Esophagus muscularis mucosa (tissue), 4 donors: ENCODE measurements around the gene CTDSPL2. TPM values are rescaled to one million over a fixed set of nuclear protein-coding genes. Genes with fewer than 3 reads are reported as not detected.
"Not testable (repeated sequence)": the region's sequence is repeated elsewhere in the genome, so short reads cannot be mapped to it uniquely, and the experiment has no call there.

Experiments
- DNase-seq: peaks from one replicate; pipeline ENCODE4 v3.0.0-alpha.2; 2017; ENCODE audit errors: extremely low spot score
- H3K27ac ChIP-seq, 4 donors: fragments of 200-600 bp; sonication (generic); replicated peaks in 1 of 4; 1 replicate in 3 of 4; 2 replicates in 1 of 4; pipeline ENCODE4 v1.5.1; 2016 to 2019; ENCODE audit warnings: mild to moderate bottlenecking in 1 of 4
- H3K27me3 ChIP-seq, 4 donors: fragments of 200-600 bp; sonication (generic); one replicate each; pipeline versions ENCODE4 v1.5.1 to v1.6.0; 2016 to 2019
- H3K36me3 ChIP-seq, 4 donors: fragments of 200-600 bp; sonication (generic); one replicate each; pipeline ENCODE4 v1.5.1; 2016 to 2019
- H3K4me1 ChIP-seq, 4 donors: fragments of 200-600 bp; sonication (generic); one replicate each; pipeline ENCODE4 v1.5.1; 2016 to 2019
- H3K4me3 ChIP-seq, 4 donors: fragments of 200-600 bp; sonication (generic); 1 replicate in 2 of 4; 2 replicates in 2 of 4; pipeline ENCODE4 v1.5.1; 2016 to 2019; ENCODE audit warnings: mild to moderate bottlenecking in 4 of 4, moderate library complexity in 1 of 4
- H3K9me3 ChIP-seq, 4 donors: fragments of 200-600 bp; sonication (generic); 1 replicate in 3 of 4; 2 replicates in 1 of 4; pipeline ENCODE4 v1.5.1; 2016 to 2019
- EP300 ChIP-seq: sonication (generic); formaldehyde crosslinking; IDR thresholded peaks from one replicate; pipeline ENCODE4 v1.6.1; 2017; ENCODE audit warnings: antibody characterized with exemption
- POLR2A ChIP-seq: fragments of 450-650 bp; IDR thresholded peaks from one replicate; pipeline ENCODE4 v1.6.1; 2017; ENCODE audit warnings: antibody characterized with exemption, moderate library complexity, mild to moderate bottlenecking, low read depth
- POLR2AphosphoS5 ChIP-seq, 2 donors: sonication (generic); formaldehyde crosslinking; IDR thresholded peaks; one replicate each; pipeline ENCODE4 v1.6.1; 2017; ENCODE audit warnings: antibody characterized with exemption in 2 of 2
- WGBS: methylation state at CpG from one replicate; pipeline ENCODE4 v1.1.5; 2018; 5-methylcytosine and 5-hydroxymethylcytosine counted together
- intact Hi-C: fragments of 100-400 bp; cut with DNase I; formaldehyde crosslinking; loops from one replicate; pipeline ENCODE4 v1.15.1; 2023
- total RNA-seq, 4 donors: library from RNA; depleted of rRNA; stranded (reverse); fragments of >200 nt; gene quantifications; one replicate each; pipeline versions ENCODE4 v1.1.0 to v1.2.1, GENCODE V29; 2016
- TF ChIP-seq, protein P1 (sequence below), 3 experiments: fragments of 200-600 bp in 2 of 3; fragments of 450-650 bp in 1 of 3; sonication (generic) in 2 of 3; IDR thresholded peaks; one replicate each; pipeline ENCODE4 v1.5.1; 2017 to 2019; ENCODE audit warnings: antibody characterized with exemption in 3 of 3, mild to moderate bottlenecking in 2 of 3, moderate library complexity in 1 of 3

The CTDSPL2 gene
- total RNA-seq, 4 donors from 2014 or later = 28.8 to 46.4 (median 43.8) TPM

DNA sequence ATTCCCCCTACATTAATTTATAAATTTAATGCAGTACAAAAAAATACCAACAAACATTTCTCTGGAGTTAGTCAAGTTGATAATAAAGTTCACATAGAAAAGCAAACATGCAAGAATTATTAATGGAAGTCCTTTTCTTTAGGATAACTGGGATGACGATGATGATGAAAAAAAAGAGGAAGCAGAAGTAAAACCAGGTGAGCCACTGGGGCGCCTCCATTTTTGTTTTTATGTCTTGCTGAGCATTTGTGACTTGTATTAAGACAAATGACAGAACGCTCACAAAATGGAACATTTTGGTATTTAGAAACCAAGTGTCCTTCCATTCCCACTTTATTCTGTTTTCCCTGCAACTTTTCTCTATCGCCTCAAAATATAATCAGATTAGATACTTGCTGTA is 123.3 kb downstream of the CTDSPL2 start:
- 92% methylated on average over 4 of the region's 4 CpGs for whole genome bisulfite sequencing
- H3K4me3 ChIP-seq = no peak overlapping the region
- H3K36me3 ChIP-seq = peaks cover 31 to 57% (median 45%) of the 10 kb centered on the region in 4 donors

DNA sequence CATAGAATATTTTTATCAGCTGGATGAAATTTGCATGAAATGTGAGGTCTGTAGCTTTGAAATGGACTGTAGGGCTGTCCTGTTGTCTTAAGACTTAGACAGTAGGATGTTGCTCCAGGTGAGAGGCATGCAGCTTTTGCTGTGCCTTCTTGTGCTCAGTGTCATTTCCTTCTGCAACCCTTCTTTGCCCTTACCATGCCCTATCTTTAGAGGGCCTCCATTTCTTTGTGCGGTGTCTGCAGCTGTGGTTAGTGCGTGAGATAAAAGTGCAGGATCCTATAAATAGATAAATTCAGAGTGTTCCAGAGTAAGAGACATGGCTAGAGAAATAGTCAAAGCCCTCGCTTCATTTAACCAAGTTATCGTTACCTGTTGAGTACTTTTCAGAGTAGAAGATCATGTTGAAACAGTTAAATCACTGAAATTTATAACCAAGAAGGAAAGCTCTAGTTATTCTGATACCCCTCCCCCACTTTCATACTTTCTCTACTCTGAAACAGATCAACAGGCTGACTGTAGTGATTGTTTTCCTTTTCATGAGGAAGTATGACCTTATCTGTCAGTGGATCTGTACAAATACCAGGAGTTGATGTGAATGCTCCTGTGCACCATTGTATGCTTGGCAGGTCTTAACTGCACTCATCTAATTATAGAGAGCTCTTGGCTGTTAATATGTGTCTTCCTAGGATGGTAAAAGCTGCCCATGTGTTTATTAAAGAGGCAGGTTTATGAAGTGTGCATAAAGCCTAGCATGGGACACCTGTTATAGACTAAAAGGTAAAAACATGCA is 127.7 kb downstream of the CTDSPL2 start:
- Histone ChIP-seq H3K9me3 (no peaks in the 10 kb centered on the region), H3K27me3 (no peaks in the 10 kb centered on the region), H3K36me3 (peaks cover 63 to 93% (median 85%) of the 10 kb centered on the region in 4 donors), H3K4me3 (no peak overlapping the region), H3K4me1 (peaks cover 0 to 18% (median 14%) of the 10 kb centered on the region in 4 donors), H3K27ac (no peak overlapping the region)
- no peak for DNase-seq
- TF ChIP-seq, protein P1, sequence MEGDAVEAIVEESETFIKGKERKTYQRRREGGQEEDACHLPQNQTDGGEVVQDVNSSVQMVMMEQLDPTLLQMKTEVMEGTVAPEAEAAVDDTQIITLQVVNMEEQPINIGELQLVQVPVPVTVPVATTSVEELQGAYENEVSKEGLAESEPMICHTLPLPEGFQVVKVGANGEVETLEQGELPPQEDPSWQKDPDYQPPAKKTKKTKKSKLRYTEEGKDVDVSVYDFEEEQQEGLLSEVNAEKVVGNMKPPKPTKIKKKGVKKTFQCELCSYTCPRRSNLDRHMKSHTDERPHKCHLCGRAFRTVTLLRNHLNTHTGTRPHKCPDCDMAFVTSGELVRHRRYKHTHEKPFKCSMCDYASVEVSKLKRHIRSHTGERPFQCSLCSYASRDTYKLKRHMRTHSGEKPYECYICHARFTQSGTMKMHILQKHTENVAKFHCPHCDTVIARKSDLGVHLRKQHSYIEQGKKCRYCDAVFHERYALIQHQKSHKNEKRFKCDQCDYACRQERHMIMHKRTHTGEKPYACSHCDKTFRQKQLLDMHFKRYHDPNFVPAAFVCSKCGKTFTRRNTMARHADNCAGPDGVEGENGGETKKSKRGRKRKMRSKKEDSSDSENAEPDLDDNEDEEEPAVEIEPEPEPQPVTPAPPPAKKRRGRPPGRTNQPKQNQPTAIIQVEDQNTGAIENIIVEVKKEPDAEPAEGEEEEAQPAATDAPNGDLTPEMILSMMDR (IDR thresholded peaks at IDR 0.05) = no peak
- TF ChIP-seq EP300 (no peak), POLR2A (no peak), POLR2AphosphoS5 (IDR thresholded peaks at IDR 0.05) (no peak)
- intact Hi-C loops = no loop called here
- 86% methylated on average over 4 of the region's 4 CpGs for WGBS

More for the DNA sequence above, 123.3 kb downstream of the CTDSPL2 start:
- H3K9me3 ChIP-seq = no peaks in the 10 kb centered on the region
- no peaks in the 10 kb centered on the region for H3K27me3 ChIP-seq
- no peak for DNase-seq
- intact Hi-C loops = no loop called here
- no peak for TF ChIP-seq POLR2A
- TF ChIP-seq, protein P1 (IDR thresholded peaks at IDR 0.05) = no peak
- no peak for TF ChIP-seq POLR2AphosphoS5 (IDR thresholded peaks at IDR 0.05)
- no peak for TF ChIP-seq EP300
- H3K27ac ChIP-seq = no peak overlapping the region
- peaks cover 15 to 32% (median 28%) of the 10 kb centered on the region in 4 donors for H3K4me1 ChIP-seq

DNA sequence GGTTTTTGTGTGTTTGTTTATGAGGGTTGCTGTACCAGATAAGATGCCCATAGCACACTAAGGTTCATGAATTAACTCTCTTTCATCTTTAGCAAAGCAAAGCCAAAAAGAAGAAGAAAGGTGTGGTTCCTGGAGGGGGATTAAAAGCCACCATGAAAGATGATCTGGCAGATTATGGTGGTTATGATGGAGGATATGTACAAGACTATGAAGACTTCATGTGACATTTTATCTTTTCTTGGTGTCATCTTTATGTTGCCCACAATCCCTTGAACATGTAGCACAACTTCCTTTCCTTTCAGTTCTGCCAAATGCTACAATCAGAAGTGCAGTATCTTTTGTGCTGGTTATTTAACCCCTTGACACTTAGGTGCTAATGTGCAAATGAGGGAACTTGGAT is 133.5 kb downstream of the CTDSPL2 start:
- intact Hi-C loops, DNase-seq: not testable (repeated sequence)

DNA sequence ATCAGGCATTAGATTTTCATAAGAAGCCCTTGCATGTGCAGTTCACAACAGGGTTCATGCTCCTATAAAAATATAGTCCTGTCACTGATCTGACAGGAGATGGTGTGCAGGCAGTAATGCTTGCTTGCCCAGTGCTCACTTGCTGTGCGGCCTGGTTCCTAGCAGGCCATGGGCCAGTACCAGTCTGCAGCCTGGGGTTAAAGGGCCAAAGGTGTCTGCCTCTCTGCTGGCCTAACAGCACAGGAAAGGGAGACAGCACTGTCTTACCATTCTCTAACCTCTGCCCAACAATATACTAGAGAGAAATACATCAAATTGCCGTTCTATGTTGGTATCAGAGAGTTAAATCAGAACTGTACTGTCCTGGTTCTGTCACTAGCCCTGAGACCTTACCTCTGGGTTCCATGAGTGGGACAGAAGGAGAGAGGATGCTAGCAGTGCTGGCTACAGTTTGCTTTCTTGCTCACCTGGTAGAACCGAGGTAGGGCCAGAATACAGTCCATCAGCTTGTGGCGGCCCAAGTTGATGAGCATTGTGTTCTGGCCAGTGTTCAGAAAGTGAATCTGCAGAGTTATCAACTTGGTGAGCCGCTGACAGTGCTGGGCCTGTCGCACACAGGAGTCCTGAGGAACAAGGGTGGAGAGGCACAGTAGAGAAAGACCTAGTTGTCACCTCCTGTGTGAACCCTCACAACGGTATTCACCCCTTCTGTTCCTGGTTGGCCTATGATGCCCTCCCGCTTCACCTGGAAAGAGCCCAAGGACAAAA is 138.1 kb downstream of the CTDSPL2 start:
- DNase-seq = no peak
- Histone ChIP-seq H3K36me3 (peaks cover 70 to 100% (median 93%) of the 10 kb centered on the region in 4 donors), H3K9me3 (peaks cover 0 to 5% (median 2%) of the 10 kb centered on the region in 4 donors), H3K4me3 (no peak overlapping the region), H3K4me1 (no peaks in the 10 kb centered on the region), H3K27ac (no peak overlapping the region), H3K27me3 (no peaks in the 10 kb centered on the region)
- intact Hi-C loops = no loop called here
- 100% methylated on average over 7 of the region's 8 CpGs for WGBS
- TF ChIP-seq POLR2A = no peak
- no peak for TF ChIP-seq POLR2AphosphoS5 (IDR thresholded peaks at IDR 0.05)
- TF ChIP-seq EP300 = no peak
- TF ChIP-seq, protein P1 (IDR thresholded peaks at IDR 0.05) = no peak

More for the DNA sequence above, 133.5 kb downstream of the CTDSPL2 start:
- H3K27me3 ChIP-seq, H3K4me1 ChIP-seq, H3K27ac ChIP-seq, H3K9me3 ChIP-seq, H3K4me3 ChIP-seq: not testable (repeated sequence)
- peaks cover 83 to 100% (median 98%) of the 10 kb centered on the region in 4 donors for H3K36me3 ChIP-seq

DNA sequence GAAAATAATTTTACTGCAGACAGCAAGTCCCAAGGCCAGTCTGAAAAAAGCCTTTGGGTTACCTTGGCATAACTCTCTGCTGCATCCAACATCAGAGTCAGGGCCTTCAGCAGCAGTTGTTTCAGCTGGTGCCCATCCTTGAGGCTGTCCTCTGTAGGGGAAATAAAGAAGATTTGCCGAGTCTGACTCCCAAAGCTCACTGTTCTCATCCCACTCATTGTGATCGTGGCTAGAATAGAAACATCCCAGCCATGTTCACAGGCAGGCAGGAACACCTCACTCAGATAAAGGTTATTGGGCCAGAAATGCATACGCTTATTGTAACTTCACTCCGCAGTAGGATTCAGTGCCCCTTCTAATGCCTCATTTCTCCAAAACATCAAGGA is 138.7 kb downstream of the CTDSPL2 start:
- Histone ChIP-seq H3K27ac (no peak overlapping the region), H3K4me3 (no peak overlapping the region), H3K27me3 (no peaks in the 10 kb centered on the region), H3K4me1 (no peaks in the 10 kb centered on the region), H3K9me3 (peaks cover 0 to 5% (median 2%) of the 10 kb centered on the region in 4 donors), H3K36me3 (peaks cover 66 to 100% (median 92%) of the 10 kb centered on the region in 4 donors)
- no peak for DNase-seq
- TF ChIP-seq POLR2AphosphoS5 (IDR thresholded peaks at IDR 0.05) = no peak
- TF ChIP-seq, protein P1 (IDR thresholded peaks at IDR 0.05) = no peak
- TF ChIP-seq POLR2A = no peak
- TF ChIP-seq EP300 = no peak
- WGBS = 98% methylated on average over 4 of the region's 4 CpGs
- intact Hi-C loops = no loop called here
